HG02623 (cell line): ENCODE data around the gene MCF2L.
"Not testable (repeated sequence)": the region's sequence is repeated elsewhere in the genome, so short reads cannot be mapped to it uniquely, and the experiment has no call there.

Experiments
- ATAC-seq: cut with Tn5 transposase; IDR thresholded peaks from one replicate; pipeline ENCODE4 v1.9.1; 2021; ENCODE audit warnings: moderate library complexity; ENCODE audit not compliant: unreplicated experiment

The MCF2L gene

GRCh38 chr13:112968910-112969691 is at the start of gene MCF2L:
Gene MCF2L (plus strand): TSS chr13:112969214. CDS start chr13:112969380, 166 bp downstream.
- no peak for ATAC-seq

- no peak for ATAC-seq
Observed at GRCh38 chr13:112923962-112924361, 45.1 kb upstream of the MCF2L start.

- no peak for ATAC-seq
Observed at GRCh38 chr13:112924365-112924764, 44.6 kb upstream of the MCF2L start.

- no peak for ATAC-seq
Observed at GRCh38 chr13:112926003-112926402, 43.0 kb upstream of the MCF2L start.

GRCh38 chr13:112926993-112927392 is 42.0 kb upstream of the MCF2L start:
- no peak for ATAC-seq

- no peak for ATAC-seq
Observed at GRCh38 chr13:112928020-112928971, 40.7 kb upstream of the MCF2L start.

- ATAC-seq: no peak
Observed at GRCh38 chr13:112928972-112929782, 39.8 kb upstream of the MCF2L start.

- no peak for ATAC-seq
Observed at GRCh38 chr13:112929783-112930055, 39.3 kb upstream of the MCF2L start.

- no peak for ATAC-seq
Observed at GRCh38 chr13:112930192-112930591, 38.8 kb upstream of the MCF2L start.

GRCh38 chr13:112931028-112931934 is 37.7 kb upstream of the MCF2L start:
- ATAC-seq: no peak

GRCh38 chr13:112932971-112933370 is 36.0 kb upstream of the MCF2L start:
- no peak for ATAC-seq

GRCh38 chr13:112933649-112934048 is 35.4 kb upstream of the MCF2L start:
- no peak for ATAC-seq

GRCh38 chr13:112934078-112934477 is 34.9 kb upstream of the MCF2L start:
- ATAC-seq: no peak

GRCh38 chr13:112938680-112939079 is 30.3 kb upstream of the MCF2L start:
- ATAC-seq: no peak

- ATAC-seq: no peak
Observed at GRCh38 chr13:112940236-112940635, 28.8 kb upstream of the MCF2L start.

- ATAC-seq: no peak
Observed at GRCh38 chr13:112941349-112941748, 27.7 kb upstream of the MCF2L start.

GRCh38 chr13:112941765-112942164 is 27.2 kb upstream of the MCF2L start:
- not testable (repeated sequence) for ATAC-seq

- peak; percentile 92 for ATAC-seq
Observed at GRCh38 chr13:112942689-112943308, 26.2 kb upstream of the MCF2L start.

GRCh38 chr13:112943309-112944125 is 25.5 kb upstream of the MCF2L start:
- ATAC-seq: peak; percentile 40
